Ectodermal cell (in vitro differentiated cells): Measurements from ENCODE around the gene CAMSAP1.

Source experiments
- H3K27ac ChIP-seq: 2 replicates; pipeline ENCODE4 v1.7.0; 2013; ENCODE audit warnings: mild to moderate bottlenecking, low read depth, low read length; ENCODE audit not compliant: insufficient read depth, poor library complexity, severe bottlenecking
- H3K27me3 ChIP-seq: 2 replicates; pipeline ENCODE4 v1.7.0; 2013; ENCODE audit warnings: mild to moderate bottlenecking, low read length; ENCODE audit not compliant: insufficient read depth, control insufficient read depth, poor library complexity, severe bottlenecking
- H3K36me3 ChIP-seq: one replicate; pipeline ENCODE4 v1.7.0; 2013; ENCODE audit warnings: low read length; ENCODE audit not compliant: control insufficient read depth, insufficient read depth
- H3K4me1 ChIP-seq: one replicate; pipeline ENCODE4 v1.7.0; 2013; ENCODE audit warnings: low read length; ENCODE audit not compliant: control insufficient read depth, insufficient read depth
- H3K4me3 ChIP-seq: 2 replicates; pipeline ENCODE4 v1.7.0; 2013; ENCODE audit warnings: low read depth, low read length, control low read depth; ENCODE audit not compliant: insufficient read depth
- H3K9me3 ChIP-seq: 2 replicates; pipeline ENCODE4 v1.7.0; 2013; ENCODE audit warnings: mild to moderate bottlenecking, low read length, moderate library complexity; ENCODE audit not compliant: control insufficient read depth
- WGBS, 2 experiments: methylation state at CpG; one replicate each; pipeline ENCODE4 v1.1.7; 2013; ENCODE audit warnings: missing lambda C conversion rate in 2 of 2; 5-methylcytosine and 5-hydroxymethylcytosine counted together

The CAMSAP1 gene

DNA sequence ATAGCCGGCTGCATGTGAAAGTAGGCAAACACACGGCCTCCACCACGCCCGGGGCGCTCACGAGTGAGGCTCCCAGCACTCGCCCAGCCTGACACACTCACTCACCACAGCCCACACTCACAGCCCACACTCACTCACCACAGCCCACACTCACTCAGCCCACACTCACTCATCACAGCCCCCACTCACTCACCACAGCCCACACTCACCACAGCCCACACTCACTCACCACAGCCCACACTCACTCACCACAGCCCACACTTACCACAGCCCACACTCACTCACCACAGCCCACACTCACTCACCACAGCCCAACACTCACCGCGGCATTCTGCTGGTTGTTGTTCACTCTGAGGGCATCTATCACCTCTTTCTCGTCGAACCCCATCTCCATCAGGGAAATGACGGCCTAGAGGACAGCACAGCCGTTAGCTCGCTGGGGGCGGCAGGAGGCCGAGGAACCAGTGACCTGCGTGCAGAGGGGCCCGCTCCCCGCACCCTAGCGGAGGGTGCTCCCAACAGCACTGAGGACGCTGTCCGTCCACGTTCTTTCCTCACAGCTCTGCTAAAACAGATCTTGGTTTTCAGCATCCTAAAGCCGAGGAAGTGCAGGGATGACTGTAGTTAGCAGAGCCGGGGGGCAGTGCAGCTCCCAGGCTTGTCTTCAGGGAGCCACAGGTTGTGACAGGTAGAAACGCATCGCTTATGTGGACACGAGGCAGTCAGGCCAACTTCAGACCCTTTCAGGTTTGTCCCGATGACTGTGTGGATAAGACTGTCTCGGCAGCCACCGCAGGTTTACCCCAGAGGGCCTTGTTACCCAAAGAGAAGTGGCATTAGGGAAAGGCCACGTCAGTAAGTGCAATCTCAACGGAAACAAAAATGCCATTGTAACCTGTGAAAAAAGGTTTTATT, 32.3 kb upstream of the CAMSAP1 start:
- Histone ChIP-seq H3K27ac (no peak overlapping the region), H3K4me1 (no peaks in the 10 kb centered on the region), H3K36me3 (peaks cover 27% of the 10 kb centered on the region), H3K9me3 (no peaks in the 10 kb centered on the region), H3K4me3 (no peak overlapping the region), H3K27me3 (no peaks in the 10 kb centered on the region)
- WGBS, 2 experiments = 96% methylated on average over 33 of the region's 33 CpGs

DNA sequence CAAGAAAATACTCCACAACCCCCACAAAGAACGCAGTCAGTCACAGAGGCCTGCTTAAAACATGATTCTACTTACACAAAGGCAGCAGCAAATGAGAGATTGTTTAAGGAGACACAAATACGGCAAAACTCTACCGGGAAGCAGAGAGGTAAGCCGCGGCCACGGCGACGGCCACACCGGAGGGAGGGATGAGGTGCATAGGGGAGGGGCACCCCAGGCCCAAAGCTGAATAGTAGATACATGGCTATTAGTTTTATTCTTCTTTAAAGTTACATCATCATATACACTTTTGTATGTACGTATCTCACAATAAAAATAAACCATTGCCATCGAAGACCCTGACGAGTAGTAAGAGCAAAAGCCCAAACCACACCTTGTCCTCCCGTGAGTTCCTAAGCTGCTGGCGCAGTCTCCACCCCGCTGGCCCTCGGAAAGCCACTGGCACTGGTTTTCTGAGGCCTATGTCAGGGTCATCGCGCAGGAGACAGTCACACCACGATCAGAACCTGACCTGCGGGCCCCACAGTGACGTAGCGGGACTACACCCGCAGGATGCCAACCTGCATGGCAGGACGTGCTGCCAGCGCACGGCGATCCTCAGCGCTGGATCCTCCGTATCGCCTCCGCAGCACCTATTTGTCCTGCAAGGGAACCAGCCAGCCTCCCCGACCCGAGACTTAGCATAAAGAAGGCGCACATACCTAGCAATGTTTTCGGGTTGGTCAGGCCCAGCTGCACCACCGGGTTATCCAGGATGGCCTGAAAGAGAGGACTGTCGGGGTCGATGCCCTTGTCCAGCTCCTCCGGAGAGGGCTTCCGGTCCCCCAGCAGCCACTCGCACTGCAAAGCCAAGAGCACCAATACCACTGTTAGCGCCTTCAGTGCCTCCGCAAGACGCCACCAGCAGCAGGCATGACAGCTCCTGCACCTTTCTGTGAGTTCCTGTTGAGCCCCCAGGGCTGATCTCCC, 30.5 kb upstream of the CAMSAP1 start:
- Histone ChIP-seq H3K36me3 (peaks cover 25% of the 10 kb centered on the region), H3K27ac (no peak overlapping the region), H3K4me1 (no peaks in the 10 kb centered on the region), H3K9me3 (no peaks in the 10 kb centered on the region), H3K4me3 (no peak overlapping the region), H3K27me3 (no peaks in the 10 kb centered on the region)
- WGBS, 2 experiments = 96% methylated on average over 44 of the region's 44 CpGs

DNA sequence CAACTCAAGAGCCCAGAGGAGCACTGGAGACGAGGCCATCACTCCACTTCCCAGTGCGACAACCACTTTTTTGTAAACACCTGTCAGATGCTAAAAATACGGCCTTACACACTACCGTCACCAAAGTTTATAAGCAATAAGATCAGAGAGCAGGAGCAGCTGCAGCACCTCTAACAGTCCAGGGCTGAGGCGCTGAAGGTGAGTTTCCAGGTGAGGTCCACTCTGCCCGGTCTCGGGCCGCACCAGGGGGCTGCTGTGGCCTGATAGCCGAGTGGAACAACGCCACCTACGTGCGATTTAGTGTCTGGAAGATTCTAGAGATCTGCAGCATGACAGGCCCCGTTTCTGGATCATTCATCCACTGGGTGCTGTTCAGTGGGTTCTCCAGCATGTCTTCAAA, 25.8 kb upstream of the CAMSAP1 start:
- no peaks in the 10 kb centered on the region for H3K4me1 ChIP-seq
- H3K9me3 ChIP-seq = no peaks in the 10 kb centered on the region

DNA sequence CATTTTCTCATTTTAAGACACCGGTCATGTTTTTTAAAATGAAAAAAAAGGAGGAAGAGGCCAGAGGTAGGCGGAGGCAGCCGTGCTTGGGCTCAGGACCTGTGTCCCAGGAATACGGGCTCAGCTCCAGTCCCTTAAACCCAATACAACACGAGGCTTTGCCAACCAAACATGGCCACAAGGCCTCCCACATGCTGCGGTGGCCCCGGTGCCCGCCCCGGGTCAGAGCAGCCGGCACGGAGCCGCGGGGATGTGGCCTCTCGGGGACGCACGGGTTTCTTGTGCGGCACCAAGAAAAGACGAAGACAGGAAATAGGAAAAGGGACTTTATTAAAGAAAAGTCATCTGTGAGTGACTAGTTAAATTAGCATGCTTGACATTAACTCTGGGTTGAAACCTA, 25.3 kb upstream of the CAMSAP1 start:
- Histone ChIP-seq H3K4me3 (no peak overlapping the region), H3K36me3 (peaks cover 26% of the 10 kb centered on the region)
- WGBS, 2 experiments = 96 to 98% methylated on average over 18 of the region's 18 CpGs

More for the DNA sequence above, 25.8 kb upstream of the CAMSAP1 start:
- Histone ChIP-seq H3K27me3 (no peaks in the 10 kb centered on the region), H3K4me3 (no peak overlapping the region), H3K27ac (no peak overlapping the region), H3K36me3 (peaks cover 31% of the 10 kb centered on the region)
- 95% methylated on average over 13 of the region's 13 CpGs for WGBS, 2 experiments

DNA sequence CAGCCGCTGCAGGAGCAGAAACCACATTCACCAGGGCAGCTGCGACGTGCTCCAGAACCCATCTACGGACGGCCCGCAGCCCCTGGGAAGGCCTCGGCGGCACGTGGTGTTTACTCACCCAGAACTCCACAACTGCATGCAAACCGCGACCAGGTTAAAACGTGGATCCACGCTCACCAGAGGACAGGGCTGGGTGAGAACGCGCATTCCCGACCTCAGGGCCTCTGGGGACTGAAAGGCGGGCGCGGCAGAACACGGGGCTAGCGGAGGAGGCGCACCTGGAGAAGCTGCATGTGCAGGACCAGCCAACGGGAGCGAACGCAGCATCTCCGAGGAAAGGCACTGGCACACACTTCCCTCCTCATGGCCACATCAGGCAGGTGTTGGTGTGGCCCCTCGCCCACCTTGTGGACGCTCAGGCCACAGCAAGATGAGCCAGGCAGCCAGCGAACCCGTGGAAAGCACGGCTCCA, 24.0 kb upstream of the CAMSAP1 start:
- Histone ChIP-seq H3K27me3 (no peaks in the 10 kb centered on the region), H3K36me3 (peaks cover 16% of the 10 kb centered on the region), H3K4me3 (no peak overlapping the region), H3K9me3 (no peaks in the 10 kb centered on the region), H3K4me1 (no peaks in the 10 kb centered on the region), H3K27ac (no peak overlapping the region)
- WGBS, 2 experiments = 89 to 92% methylated on average over 31 of the region's 31 CpGs

More for the DNA sequence above, 25.3 kb upstream of the CAMSAP1 start:
- H3K9me3 ChIP-seq = no peaks in the 10 kb centered on the region
- no peaks in the 10 kb centered on the region for H3K4me1 ChIP-seq
- H3K27ac ChIP-seq = no peak overlapping the region
- no peaks in the 10 kb centered on the region for H3K27me3 ChIP-seq

DNA sequence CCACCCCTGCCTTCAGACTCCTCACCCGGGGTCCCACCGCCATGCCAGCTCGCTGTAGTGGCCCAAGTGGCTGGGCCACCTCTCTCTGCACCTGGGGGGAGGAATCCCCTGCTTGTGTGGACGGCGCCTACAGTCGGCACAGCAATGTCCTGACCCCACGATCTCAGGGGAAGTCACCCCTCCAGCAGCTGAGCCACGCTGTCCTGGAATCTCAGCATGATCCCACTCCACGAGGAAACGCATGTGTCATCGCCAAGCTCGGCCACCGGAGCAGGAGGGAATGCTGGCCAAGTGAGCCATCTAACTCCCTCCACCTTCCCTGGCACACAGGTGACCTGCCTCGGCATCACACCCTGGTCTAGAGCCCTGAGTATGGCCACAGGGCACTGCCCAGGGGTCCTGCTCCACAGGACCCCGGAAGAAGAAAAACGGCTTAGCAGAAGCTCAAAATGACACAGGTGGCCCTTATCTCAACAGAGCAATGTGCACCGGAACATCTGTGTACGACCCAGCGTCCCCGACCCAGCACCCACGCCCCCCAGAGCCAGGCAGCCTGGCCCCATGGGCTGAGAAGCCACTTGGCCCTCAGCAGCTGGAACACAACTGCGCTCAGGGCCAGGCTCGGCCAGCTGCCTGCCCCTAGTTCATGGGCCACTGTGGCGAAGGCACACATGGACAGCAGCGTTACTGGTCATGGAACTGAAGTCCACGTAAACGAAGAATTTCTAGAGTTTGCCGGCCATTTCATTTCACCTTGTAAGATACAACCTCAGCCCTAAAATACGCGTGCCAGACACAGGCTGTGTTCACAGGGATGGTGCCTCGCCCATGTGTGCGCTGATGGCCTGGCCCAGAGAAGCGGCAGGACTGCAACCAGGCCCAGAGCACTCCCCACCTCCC, 23.4 kb upstream of the CAMSAP1 start:
- 95 to 96% methylated on average over 33 of the region's 33 CpGs for WGBS, 2 experiments
- Histone ChIP-seq H3K27me3 (no peaks in the 10 kb centered on the region), H3K27ac (no peak overlapping the region), H3K4me1 (no peaks in the 10 kb centered on the region), H3K9me3 (no peaks in the 10 kb centered on the region), H3K36me3 (peaks cover 11% of the 10 kb centered on the region), H3K4me3 (no peak overlapping the region)

DNA sequence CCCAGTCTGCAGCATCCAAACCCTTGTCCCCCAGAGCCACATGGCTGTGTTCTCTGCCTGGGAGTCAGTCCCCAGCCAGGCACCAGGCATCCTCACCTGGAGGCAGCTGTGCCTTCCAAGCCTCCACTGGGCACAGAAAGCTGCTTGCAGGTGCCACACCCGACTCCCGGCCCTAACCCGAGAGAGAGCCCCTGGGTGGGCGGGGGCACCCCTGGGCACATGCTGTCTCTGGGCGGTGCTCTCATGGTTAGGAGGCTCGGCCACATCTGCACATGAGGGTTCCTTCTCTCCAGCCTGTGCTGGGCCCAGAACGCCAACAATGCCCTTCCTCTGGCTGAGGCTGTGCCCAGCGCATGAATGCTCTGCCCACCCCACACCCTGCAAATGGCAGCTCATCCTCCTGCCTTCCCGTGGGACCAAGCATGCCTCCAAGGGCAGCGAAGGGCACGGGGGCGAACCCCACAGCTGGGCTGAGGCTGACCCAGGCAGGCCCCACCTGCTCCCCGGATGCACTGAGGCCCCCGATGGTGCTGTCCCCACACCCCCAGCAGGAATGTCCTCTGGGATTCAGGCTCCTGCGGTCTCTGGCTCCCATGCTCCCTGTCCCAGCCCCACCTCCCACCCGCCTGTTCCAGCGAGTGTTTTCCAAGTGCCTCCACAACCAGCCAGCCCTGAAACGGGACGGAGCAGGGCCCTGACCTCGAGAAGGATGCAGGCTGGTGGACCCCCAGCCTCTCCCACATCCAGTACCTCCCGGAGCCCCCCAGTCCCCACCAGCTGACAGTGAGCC, 22.5 kb upstream of the CAMSAP1 start:
- H3K27me3 ChIP-seq = no peaks in the 10 kb centered on the region
- H3K9me3 ChIP-seq = no peaks in the 10 kb centered on the region
- H3K27ac ChIP-seq = no peak overlapping the region
- 93 to 95% methylated on average over 21 of the region's 21 CpGs for WGBS, 2 experiments
- no peak overlapping the region for H3K4me3 ChIP-seq
- H3K36me3 ChIP-seq = peaks cover 7% of the 10 kb centered on the region
- H3K4me1 ChIP-seq = no peaks in the 10 kb centered on the region

DNA sequence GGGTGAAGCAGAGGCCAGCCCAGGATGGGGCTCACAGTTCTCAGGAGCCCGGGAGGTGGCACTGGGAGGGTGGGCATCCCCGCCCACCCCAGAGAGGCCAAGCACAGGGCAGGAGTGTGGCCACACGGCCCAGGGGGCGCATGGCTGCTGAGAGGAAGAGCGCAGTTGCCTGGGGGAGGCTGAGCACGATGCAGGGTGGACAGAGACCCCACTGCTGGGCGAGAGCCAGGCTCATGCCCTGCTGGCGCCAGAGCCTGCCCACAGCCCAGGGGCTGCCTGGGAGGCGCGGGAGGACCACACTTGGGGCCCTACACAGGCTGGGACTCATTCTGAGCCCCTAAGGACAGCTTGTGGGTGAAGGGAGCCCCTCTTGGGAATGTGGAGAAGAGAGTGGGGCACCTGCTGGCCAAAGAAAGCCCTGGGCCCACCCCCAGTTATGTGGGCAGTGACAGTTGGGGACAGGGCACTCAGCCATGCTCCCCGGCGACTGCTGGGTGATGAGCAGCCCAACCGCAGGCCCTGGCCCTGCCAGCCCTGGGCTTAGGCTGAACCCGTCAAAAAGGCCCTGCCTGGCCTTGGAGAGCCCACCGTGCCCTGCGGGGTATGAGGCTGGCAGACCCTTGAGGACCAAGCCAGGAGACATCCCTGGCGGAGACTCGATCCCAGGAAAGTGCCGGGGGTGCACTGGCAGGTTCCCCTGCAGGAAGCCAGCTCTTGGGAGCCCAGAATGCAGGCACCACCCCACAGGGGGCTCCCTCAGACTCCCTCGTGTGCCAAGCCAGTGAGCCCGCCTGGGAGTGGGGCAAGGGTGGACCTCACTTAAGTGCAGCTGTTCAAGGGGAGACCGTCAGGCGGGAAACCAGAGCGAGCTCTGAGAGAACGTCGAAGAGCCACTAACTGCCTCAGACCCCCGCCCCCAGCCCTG, 21.6 kb upstream of the CAMSAP1 start:
- 91 to 93% methylated on average over 27 of the region's 27 CpGs for WGBS, 2 experiments
- H3K27ac ChIP-seq = no peak overlapping the region
- H3K4me1 ChIP-seq = no peaks in the 10 kb centered on the region
- H3K9me3 ChIP-seq = no peaks in the 10 kb centered on the region
- H3K27me3 ChIP-seq = no peaks in the 10 kb centered on the region
- H3K4me3 ChIP-seq = no peak overlapping the region
- peaks cover 7% of the 10 kb centered on the region for H3K36me3 ChIP-seq
